IMR-90 (cell line): Measurements from ENCODE around the gene SLC12A1. TPM values are rescaled to one million over a fixed set of nuclear protein-coding genes. Genes with fewer than 3 reads are reported as not detected.

Experiments
- ATAC-seq: fragments of 200-7000 bp; cut with Tn5 transposase; 2 replicates; pipeline ENCODE4 v1.9.1; 2020; ENCODE audit warnings: low read depth, mild to moderate bottlenecking, moderate library complexity
- BruUV-seq: library from RNA; stranded (reverse); fragments of 400-500 nt; replicated peaks from 2 replicates; lab custom pipeline; 2021; lab: Mats Ljungman, UMichigan
- CTCF ChIA-PET: fragments of 300-600 bp; formaldehyde crosslinking; extraction: SDS; loops from one replicate; lab custom pipeline; 2021; ENCODE audit warnings: antibody characterized with exemption; lab: Yijun Ruan, JAX
- POLR2A ChIA-PET: fragments of 300-600 bp; sonication (Branson Sonifier 250); formaldehyde crosslinking; loops from one replicate; lab custom pipeline; 2022; ENCODE audit warnings: antibody characterized with exemption; ENCODE audit not compliant: unreplicated experiment; lab: Charles Lee
- DNase-seq: peaks from one replicate; pipeline ENCODE4 v3.0.0; 2013
- H2AFZ ChIP-seq: replicated peaks from 2 replicates; pipeline ENCODE3; 2013; ENCODE audit warnings: low read length, mild to moderate bottlenecking; ENCODE audit not compliant: poor library complexity
- H2AK5ac ChIP-seq: 2 replicates; pipeline ENCODE4 v1.6.1; 2013; ENCODE audit warnings: low read depth, low read length, inconsistent platforms
- H2AK9ac ChIP-seq: replicated peaks from 2 replicates; pipeline ENCODE3; 2013; ENCODE audit warnings: mild to moderate bottlenecking, low read depth, low read length, moderate library complexity; ENCODE audit not compliant: poor library complexity
- H2BK120ac ChIP-seq: 2 replicates; pipeline ENCODE4 v1.6.1; 2013; ENCODE audit warnings: low read depth, low read length, inconsistent platforms
- H2BK15ac ChIP-seq: 3 replicates; pipeline ENCODE4 v1.6.1; 2013; ENCODE audit warnings: low read depth, low read length, inconsistent platforms
- H2BK20ac ChIP-seq: 2 replicates; pipeline ENCODE4 v1.6.1; 2013; ENCODE audit warnings: low read depth, mild to moderate bottlenecking, inconsistent platforms, low read length, moderate library complexity
- H2BK5ac ChIP-seq: 2 replicates; pipeline ENCODE4 v1.6.1; 2013; ENCODE audit warnings: mild to moderate bottlenecking, low read depth, low read length, inconsistent platforms; ENCODE audit not compliant: poor library complexity, severe bottlenecking
- H3K14ac ChIP-seq: replicated peaks from 2 replicates; pipeline ENCODE4 v1.6.1; 2013; ENCODE audit warnings: low read depth, low read length, inconsistent platforms
- H3K18ac ChIP-seq: 2 replicates; pipeline ENCODE4 v1.6.1; 2013; ENCODE audit warnings: low read depth, low read length, control low read depth
- H3K23ac ChIP-seq: 2 replicates; pipeline ENCODE4 v1.6.1; 2013; ENCODE audit warnings: low read depth, low read length, inconsistent platforms
- H3K27ac ChIP-seq: 2 replicates; pipeline ENCODE4 v1.5.1; 2013; ENCODE audit warnings: mild to moderate bottlenecking, control low read depth, low read length; ENCODE audit not compliant: insufficient read depth
- H3K27me3 ChIP-seq: 2 replicates; pipeline ENCODE4 v1.6.1; 2013; ENCODE audit warnings: low read length; ENCODE audit not compliant: control insufficient read depth, insufficient read depth
- H3K36me3 ChIP-seq: 2 replicates; pipeline ENCODE4 v1.6.1; 2013; ENCODE audit warnings: low read length, mixed read lengths; ENCODE audit not compliant: control insufficient read depth, insufficient read depth
- H3K4ac ChIP-seq: 2 replicates; pipeline ENCODE4 v1.6.1; 2013; ENCODE audit warnings: low read depth, low read length, inconsistent platforms
- H3K4me1 ChIP-seq: 2 replicates; pipeline ENCODE4 v1.6.1; 2013; ENCODE audit warnings: low read length, mixed read lengths; ENCODE audit not compliant: control insufficient read depth, insufficient read depth
- H3K4me2 ChIP-seq: 2 replicates; pipeline ENCODE4 v1.6.1; 2013; ENCODE audit warnings: low read depth, mild to moderate bottlenecking, control low read depth, low read length, moderate library complexity
- H3K4me3 ChIP-seq: 2 replicates; pipeline ENCODE4 v1.5.1; 2013; ENCODE audit warnings: low read depth, mild to moderate bottlenecking, control low read depth, low read length, moderate library complexity; ENCODE audit not compliant: insufficient read depth
- H3K56ac ChIP-seq: 2 replicates; pipeline ENCODE4 v1.6.1; 2013; ENCODE audit warnings: low read length, inconsistent platforms; ENCODE audit not compliant: insufficient read depth; ENCODE audit errors: extremely low read depth
- H3K79me1 ChIP-seq, 2 experiments: 2 replicates each; pipeline ENCODE4 v1.6.1; 2013; ENCODE audit warnings: low read length in 2 of 2, inconsistent platforms in 1 of 2, low read depth in 1 of 2
- H3K9ac ChIP-seq: 2 replicates; pipeline ENCODE4 v1.6.1; 2013; ENCODE audit warnings: low read depth, low read length, control low read depth
- H3K9me1 ChIP-seq: 2 replicates; pipeline ENCODE4 v1.6.1; 2013; ENCODE audit warnings: low read length, inconsistent platforms; ENCODE audit not compliant: insufficient read depth
- H3K9me3 ChIP-seq: 2 replicates; pipeline ENCODE4 v1.6.1; 2013; ENCODE audit warnings: low read length; ENCODE audit not compliant: control insufficient read depth, insufficient read depth
- H4K20me1 ChIP-seq: 2 replicates; pipeline ENCODE4 v1.6.1; 2013; ENCODE audit warnings: low read length, inconsistent platforms; ENCODE audit not compliant: insufficient read depth
- H4K5ac ChIP-seq: 2 replicates; pipeline ENCODE4 v1.6.1; 2013; ENCODE audit warnings: mild to moderate bottlenecking, low read depth, low read length, control low read depth
- H4K8ac ChIP-seq, 2 experiments: 2 replicates each; pipeline ENCODE4 v1.6.1; 2013; ENCODE audit warnings: low read depth in 2 of 2, low read length in 2 of 2, control low read depth in 1 of 2, inconsistent platforms in 1 of 2
- H4K91ac ChIP-seq: 2 replicates; pipeline ENCODE4 v1.6.1; 2013; ENCODE audit warnings: low read depth, low read length, inconsistent platforms; ENCODE audit not compliant: insufficient read depth
- BHLHE40 ChIP-seq: fragments of 150-350 bp; IDR thresholded peaks from 2 replicates; pipeline ENCODE4 v1.6.1; 2016; ENCODE audit warnings: mild to moderate bottlenecking, low read depth, low read length
- CEBPB ChIP-seq: IDR thresholded peaks from 2 replicates; pipeline ENCODE4 v1.6.1; 2012; ENCODE audit warnings: low read depth, low read length, improper control_type of control experiment
- CHD1 ChIP-seq: IDR thresholded peaks from 2 replicates; pipeline ENCODE4 v1.6.1; 2012; ENCODE audit warnings: low read depth, low read length, improper control_type of control experiment
- FOS ChIP-seq: fragments of 150-350 bp; IDR thresholded peaks from 2 replicates; pipeline ENCODE4 v1.6.1; 2016; ENCODE audit warnings: low read depth, low read length
- MAFK ChIP-seq: IDR thresholded peaks from 2 replicates; pipeline ENCODE4 v1.6.1; 2012; ENCODE audit warnings: low read depth, low read length, improper control_type of control experiment
- MAZ ChIP-seq: IDR thresholded peaks from 2 replicates; pipeline ENCODE4 v1.6.1; 2012; ENCODE audit warnings: low read depth, mild to moderate bottlenecking, low read length, improper control_type of control experiment, moderate library complexity, borderline replicate concordance
- MXI1 ChIP-seq: IDR thresholded peaks from 2 replicates; pipeline ENCODE4 v1.6.1; 2012; ENCODE audit warnings: low read depth, mild to moderate bottlenecking, low read length, moderate library complexity, borderline replicate concordance
- NFE2L2 ChIP-seq: fragments of 150-350 bp; IDR thresholded peaks from 2 replicates; pipeline ENCODE4 v1.6.1; 2016; ENCODE audit warnings: low read depth, mild to moderate bottlenecking, low read length
- POLR2A ChIP-seq: IDR thresholded peaks from 2 replicates; pipeline ENCODE4 v1.6.1; 2012; ENCODE audit warnings: mild to moderate bottlenecking, low read depth, low read length
- RAD21 ChIP-seq: IDR thresholded peaks from 2 replicates; pipeline ENCODE4 v1.6.1; 2012; ENCODE audit warnings: low read length, improper control_type of control experiment
- RCOR1 ChIP-seq: IDR thresholded peaks from 2 replicates; pipeline ENCODE4 v1.6.1; 2012; ENCODE audit warnings: mild to moderate bottlenecking, low read length, improper control_type of control experiment; ENCODE audit not compliant: insufficient replicate concordance
- RFX5 ChIP-seq: IDR thresholded peaks from 2 replicates; pipeline ENCODE4 v1.8.0; 2012; ENCODE audit warnings: low read depth, mild to moderate bottlenecking, low read length, moderate library complexity
- SMC3 ChIP-seq: fragments of 150-350 bp; IDR thresholded peaks from 2 replicates; pipeline ENCODE4 v1.6.1; 2016; ENCODE audit warnings: low read depth, mild to moderate bottlenecking, antibody characterized with exemption, low read length, moderate library complexity
- WGBS, 2 experiments: methylation state at CpG; one replicate each; pipeline versions ENCODE4 v1.1.5 to v1.1.7; 2013; ENCODE audit warnings: missing lambda C conversion rate in 2 of 2; ENCODE audit not compliant: insufficient read length in 1 of 2; ENCODE audit errors: extremely low coverage in 2 of 2; 5-methylcytosine and 5-hydroxymethylcytosine counted together
- dilution Hi-C: fragments of 300-500 bp; cut with HindIII; formaldehyde crosslinking; loops from one replicate; pipeline ENCODE4 v1.14.3; 2018; ENCODE audit warnings: low sequenced_read_pairs; ENCODE audit not compliant: unreplicated experiment
- in situ Hi-C: fragments of 300-500 bp; cut with MboI; formaldehyde crosslinking; loops from 3 replicates; pipeline ENCODE4 v1.14.3; 2019; ENCODE audit warnings: low sequenced_read_pairs, inconsistent platforms, mixed read lengths
- intact Hi-C: fragments of 100-400 bp; cut with micrococcal nuclease; formaldehyde crosslinking; loops from 2 replicates; pipeline ENCODE4 v1.10.0; 2022
- polyA plus RNA-seq, 3 experiments: library from polyadenylated mRNA; depleted of rRNA; stranded (reverse); fragments of >200 nt; gene quantifications; 2 replicates each; pipeline ENCODE4 v1.2.3, GENCODE V29; 2012; ENCODE audit warnings: low replicate concordance in 1 of 3
- total RNA-seq: library from RNA; depleted of rRNA; stranded (reverse); fragments of >200 nt; gene quantifications from 2 replicates; pipeline ENCODE4 v1.2.3, GENCODE V29; 2012
- TF ChIP-seq, protein P1 (sequence below): fragments of 150-350 bp; IDR thresholded peaks from 2 replicates; pipeline ENCODE4 v1.6.1; 2017; ENCODE audit warnings: mild to moderate bottlenecking, antibody characterized with exemption, low read length, low read depth
- TF ChIP-seq, protein P2 (sequence below): conservative IDR thresholded peaks from 2 replicates; pipeline ENCODE4 v1.5.1; 2012; ENCODE audit warnings: mild to moderate bottlenecking, low read depth, low read length, improper control_type of control experiment
- TF ChIP-seq, protein P3 (sequence below): fragments of 150-350 bp; IDR thresholded peaks from 2 replicates; pipeline ENCODE4 v1.6.1; 2016; ENCODE audit warnings: low read depth, mild to moderate bottlenecking, low read length, moderate library complexity, borderline replicate concordance

The SLC12A1 gene
- total and polyA plus RNA-seq, 2 of the 4 experiments (the other 2 are of a cell fraction): not detected

DNA sequence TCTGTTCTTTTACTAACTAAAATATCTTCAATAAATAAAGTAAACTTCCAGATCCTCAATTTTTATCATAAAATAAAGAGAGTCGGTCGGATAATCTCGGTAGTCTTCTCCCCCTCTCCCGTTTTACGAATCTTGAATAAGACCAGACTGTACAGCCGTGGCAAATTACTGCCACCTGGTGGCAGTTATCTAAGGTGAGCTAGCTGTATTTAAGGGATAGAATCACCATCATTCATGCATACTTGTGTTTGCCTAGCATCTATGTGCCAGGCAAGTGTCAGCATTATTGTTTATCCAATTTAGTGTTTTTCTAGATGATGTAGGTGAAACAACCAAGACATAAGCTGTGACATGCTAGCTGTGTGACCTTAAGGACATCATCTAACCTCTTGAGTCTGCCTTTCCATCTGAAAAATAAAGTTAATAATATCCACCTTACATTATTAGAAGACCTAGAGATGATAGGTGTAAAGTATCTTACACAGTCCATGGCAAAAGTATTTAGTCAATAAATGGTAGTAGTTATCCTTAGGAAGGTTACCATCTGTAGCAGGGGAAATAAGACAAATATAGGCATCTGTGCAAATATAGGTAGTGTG, 146.5 kb downstream of the SLC12A1 start:
- in situ Hi-C loops (loop anchor here (25.0 kb wide), 1 partner anchor 610 kb away; the partner anchor contains the start of gene SHC4), intact Hi-C loops (loop anchor here (10.0 kb wide), 1 partner anchor 152 kb away; no protein-coding TSS in a partner anchor), dilution Hi-C loops (no loop called here)
- Histone ChIP-seq H2AK5ac (no peak overlapping the region), H3K27ac (no peak overlapping the region), H2BK20ac (no peak overlapping the region), H3K4me2 (no peak overlapping the region), H4K5ac (no peak overlapping the region), H4K8ac (no peak overlapping the region), H3K18ac (no peak overlapping the region), H2BK15ac (no peak overlapping the region), H4K20me1 (no peaks in the 10 kb centered on the region), H2AK9ac (no peak overlapping the region), H3K4me1 (peaks cover 6% of the 10 kb centered on the region), H3K9me1 (no peaks in the 10 kb centered on the region), H2AFZ (no peak overlapping the region), H3K9me3 (no peaks in the 10 kb centered on the region), H3K4me3 (no peak overlapping the region), H3K23ac (no peak overlapping the region), H3K9ac (no peak overlapping the region), H3K14ac (no peak overlapping the region), H3K79me1 (no peaks in the 10 kb centered on the region), H3K56ac (no peak overlapping the region), H2BK120ac (no peak overlapping the region), H3K36me3 (no peaks in the 10 kb centered on the region), H2BK5ac (no peak overlapping the region), H4K91ac (no peak overlapping the region), H3K4ac (no peak overlapping the region), H3K27me3 (no peaks in the 10 kb centered on the region)
- no TSS peak for BruUV-seq
- no CpG with 5 or more reads among the region's 6 CpGs for WGBS, 2 experiments
- ATAC-seq (peak; percentile 87), DNase-seq (peak; percentile 69)
- POLR2A ChIA-PET: no interaction called here
- CTCF ChIA-PET: interaction anchor here (0.7 to 1.7 kb wide), 9 partner anchors 11 to 327 kb away, joined by 3 to 13 read pairs (median 3); no protein-coding TSS in a partner anchor
- TF ChIP-seq, protein P1, sequence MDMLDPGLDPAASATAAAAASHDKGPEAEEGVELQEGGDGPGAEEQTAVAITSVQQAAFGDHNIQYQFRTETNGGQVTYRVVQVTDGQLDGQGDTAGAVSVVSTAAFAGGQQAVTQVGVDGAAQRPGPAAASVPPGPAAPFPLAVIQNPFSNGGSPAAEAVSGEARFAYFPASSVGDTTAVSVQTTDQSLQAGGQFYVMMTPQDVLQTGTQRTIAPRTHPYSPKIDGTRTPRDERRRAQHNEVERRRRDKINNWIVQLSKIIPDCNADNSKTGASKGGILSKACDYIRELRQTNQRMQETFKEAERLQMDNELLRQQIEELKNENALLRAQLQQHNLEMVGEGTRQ: no peak
- TF ChIP-seq POLR2A (no peak), CHD1 (no peak), MXI1 (no peak), MAFK (no peak), NFE2L2 (no peak), BHLHE40 (no peak), CEBPB (no peak), SMC3 (peak; percentile 36), FOS (no peak), RAD21 (peak; percentile 59), MAZ (no peak), RCOR1 (no peak), RFX5 (no peak)
- TF ChIP-seq, protein P2, sequence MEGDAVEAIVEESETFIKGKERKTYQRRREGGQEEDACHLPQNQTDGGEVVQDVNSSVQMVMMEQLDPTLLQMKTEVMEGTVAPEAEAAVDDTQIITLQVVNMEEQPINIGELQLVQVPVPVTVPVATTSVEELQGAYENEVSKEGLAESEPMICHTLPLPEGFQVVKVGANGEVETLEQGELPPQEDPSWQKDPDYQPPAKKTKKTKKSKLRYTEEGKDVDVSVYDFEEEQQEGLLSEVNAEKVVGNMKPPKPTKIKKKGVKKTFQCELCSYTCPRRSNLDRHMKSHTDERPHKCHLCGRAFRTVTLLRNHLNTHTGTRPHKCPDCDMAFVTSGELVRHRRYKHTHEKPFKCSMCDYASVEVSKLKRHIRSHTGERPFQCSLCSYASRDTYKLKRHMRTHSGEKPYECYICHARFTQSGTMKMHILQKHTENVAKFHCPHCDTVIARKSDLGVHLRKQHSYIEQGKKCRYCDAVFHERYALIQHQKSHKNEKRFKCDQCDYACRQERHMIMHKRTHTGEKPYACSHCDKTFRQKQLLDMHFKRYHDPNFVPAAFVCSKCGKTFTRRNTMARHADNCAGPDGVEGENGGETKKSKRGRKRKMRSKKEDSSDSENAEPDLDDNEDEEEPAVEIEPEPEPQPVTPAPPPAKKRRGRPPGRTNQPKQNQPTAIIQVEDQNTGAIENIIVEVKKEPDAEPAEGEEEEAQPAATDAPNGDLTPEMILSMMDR: peak; percentile 70
- TF ChIP-seq, protein P3, sequence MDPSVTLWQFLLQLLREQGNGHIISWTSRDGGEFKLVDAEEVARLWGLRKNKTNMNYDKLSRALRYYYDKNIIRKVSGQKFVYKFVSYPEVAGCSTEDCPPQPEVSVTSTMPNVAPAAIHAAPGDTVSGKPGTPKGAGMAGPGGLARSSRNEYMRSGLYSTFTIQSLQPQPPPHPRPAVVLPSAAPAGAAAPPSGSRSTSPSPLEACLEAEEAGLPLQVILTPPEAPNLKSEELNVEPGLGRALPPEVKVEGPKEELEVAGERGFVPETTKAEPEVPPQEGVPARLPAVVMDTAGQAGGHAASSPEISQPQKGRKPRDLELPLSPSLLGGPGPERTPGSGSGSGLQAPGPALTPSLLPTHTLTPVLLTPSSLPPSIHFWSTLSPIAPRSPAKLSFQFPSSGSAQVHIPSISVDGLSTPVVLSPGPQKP: no peak
